Measurements from ENCODE around the gene TMX4.
"Not testable (repeated sequence)": the region's sequence is repeated elsewhere in the genome, so short reads cannot be mapped to it uniquely, and the experiment has no call there.

The TMX4 gene

GRCh38 chr20:7974785-7975435 is 44.7 kb downstream of the TMX4 start:
- DNase-seq (ENCODE audit: low read depth in 1 of 2, low spot score in 1 of 2): no peak

- DNase-seq (ENCODE audit: low read depth in 1 of 2, low spot score in 1 of 2): no peak
Measured at GRCh38 chr20:7971536-7972280, 47.9 kb downstream of the TMX4 start.

GRCh38 chr20:7967199-7967844 is 52.2 kb downstream of the TMX4 start:
- no peak for DNase-seq (ENCODE audit: low read depth in 1 of 2, low spot score in 1 of 2)

- no peak for DNase-seq (ENCODE audit: low read depth in 1 of 2, low spot score in 1 of 2)
Measured at GRCh38 chr20:7966176-7966575, 53.4 kb downstream of the TMX4 start.

GRCh38 chr20:7959484-7959883 is 60.1 kb downstream of the TMX4 start:
- DNase-seq (ENCODE audit: low read depth in 1 of 2, low spot score in 1 of 2): no peak

GRCh38 chr20:7956561-7956960 is 63.0 kb downstream of the TMX4 start:
- not testable (repeated sequence) for DNase-seq (ENCODE audit: low read depth in 1 of 2, low spot score in 1 of 2)

- no peak for DNase-seq (ENCODE audit: low read depth in 1 of 2, low spot score in 1 of 2)
Measured at GRCh38 chr20:7950387-7950786, 69.2 kb downstream of the TMX4 start.

- no peak for DNase-seq (ENCODE audit: low read depth in 1 of 2, low spot score in 1 of 2)
Measured at GRCh38 chr20:7943891-7944290, 75.7 kb downstream of the TMX4 start.

GRCh38 chr20:7940341-7940740 is 79.2 kb downstream of the TMX4 start, which contains the start of gene HAO1:
TSS of gene HAO1 (minus strand) at chr20:7940458. CDS start at chr20:7940422, 36 bp downstream.
- DNase-seq (ENCODE audit: low read depth in 1 of 2, low spot score in 1 of 2): no peak

- no peak for DNase-seq (ENCODE audit: low read depth in 1 of 2, low spot score in 1 of 2)
Measured at GRCh38 chr20:7939663-7940062, 79.9 kb downstream of the TMX4 start.

- no peak for DNase-seq (ENCODE audit: low read depth in 1 of 2, low spot score in 1 of 2)
Measured at GRCh38 chr20:7938058-7938457, 81.5 kb downstream of the TMX4 start.

GRCh38 chr20:7937328-7937727 is 82.2 kb downstream of the TMX4 start:
- no peak for DNase-seq (ENCODE audit: low read depth in 1 of 2, low spot score in 1 of 2)

- no peak for DNase-seq (ENCODE audit: low read depth in 1 of 2, low spot score in 1 of 2)
Measured at GRCh38 chr20:7935027-7935551, 84.5 kb downstream of the TMX4 start.

GRCh38 chr20:7933346-7933745 is 86.2 kb downstream of the TMX4 start:
- no peak for DNase-seq (ENCODE audit: low read depth in 1 of 2, low spot score in 1 of 2)

- no peak for DNase-seq (ENCODE audit: low read depth in 1 of 2, low spot score in 1 of 2)
Measured at GRCh38 chr20:7930343-7930742, 89.2 kb downstream of the TMX4 start.

All from activated T-helper 1 cell treated with anti-CD3 and anti-CD28 coated beads, Interleukin-2, amount 50 U/mL, for 16 hours (primary cell).